NCI-H460 (cell line): ENCODE results near the gene PTPRM. TPM values are rescaled to one million over a fixed set of nuclear protein-coding genes. Genes with fewer than 3 reads are reported as not detected.

Experiments
- DNase-seq: peaks from one replicate; pipeline ENCODE4 v3.0.0-alpha.2; 2016; ENCODE audit warnings: low read depth; ENCODE audit errors: extremely low read depth
- total RNA-seq: library from RNA; depleted of rRNA; stranded (reverse); fragments of >200 nt; shearing (Covaris generic); gene quantifications from 2 replicates; pipeline ENCODE4 v1.2.3, GENCODE V29; 2014

The PTPRM gene
- total RNA-seq, 1 experiment from 2014 or later: 129 TPM

DNA sequence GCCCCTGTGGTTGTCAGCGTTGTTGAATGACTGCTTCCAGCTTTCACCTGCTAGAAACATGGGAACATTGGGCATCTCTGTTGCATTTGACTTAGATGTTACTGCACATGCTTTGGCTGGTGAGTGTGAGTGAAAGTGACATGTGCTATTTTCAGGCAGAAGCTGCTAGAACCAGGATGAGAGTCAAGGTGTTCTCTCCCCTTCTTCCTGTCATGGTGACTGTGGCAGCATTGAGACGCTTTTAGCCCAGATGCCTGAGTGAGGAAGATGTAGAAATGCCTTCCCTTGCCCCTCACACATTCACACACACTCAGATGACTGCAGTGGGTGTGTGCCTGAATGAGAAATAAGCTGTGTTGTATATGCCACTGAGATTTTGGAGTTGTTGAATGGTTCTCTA lies 220.2 kb downstream of the PTPRM start:
- no peak for DNase-seq

DNA sequence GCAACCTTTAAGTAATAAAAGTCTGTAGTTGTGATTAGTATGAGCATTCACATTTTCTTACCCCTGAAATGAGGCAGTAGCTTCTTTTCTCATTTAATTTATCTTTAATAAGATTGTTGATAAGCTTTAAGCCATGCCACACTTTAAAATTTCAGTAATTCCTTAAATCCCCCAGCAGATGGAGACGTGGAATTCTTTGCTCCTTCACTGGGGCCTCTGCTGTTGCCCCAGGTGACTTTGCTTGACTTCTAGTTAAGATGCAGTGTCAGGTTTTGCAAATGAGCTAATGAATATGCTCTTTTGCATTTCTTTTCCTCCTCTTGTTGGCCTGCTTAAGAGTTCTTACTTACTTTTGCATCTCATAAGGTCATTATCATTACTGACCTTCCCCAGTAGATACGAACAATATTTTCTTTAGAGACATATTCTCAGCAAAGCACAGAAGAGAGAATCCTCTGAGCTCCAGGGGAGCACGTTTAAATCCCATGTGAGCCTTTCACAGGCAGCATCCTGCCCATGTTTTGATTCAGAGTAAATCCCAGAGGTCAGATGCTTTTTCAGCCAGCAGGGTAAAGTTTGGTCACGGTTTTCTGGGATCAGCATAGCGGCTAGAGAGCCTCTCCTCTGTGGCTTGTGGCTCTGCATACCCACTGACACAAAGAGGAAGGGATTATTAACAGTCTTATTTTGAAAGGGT lies 222.9 kb downstream of the PTPRM start:
- DNase-seq: peak; percentile 45

DNA sequence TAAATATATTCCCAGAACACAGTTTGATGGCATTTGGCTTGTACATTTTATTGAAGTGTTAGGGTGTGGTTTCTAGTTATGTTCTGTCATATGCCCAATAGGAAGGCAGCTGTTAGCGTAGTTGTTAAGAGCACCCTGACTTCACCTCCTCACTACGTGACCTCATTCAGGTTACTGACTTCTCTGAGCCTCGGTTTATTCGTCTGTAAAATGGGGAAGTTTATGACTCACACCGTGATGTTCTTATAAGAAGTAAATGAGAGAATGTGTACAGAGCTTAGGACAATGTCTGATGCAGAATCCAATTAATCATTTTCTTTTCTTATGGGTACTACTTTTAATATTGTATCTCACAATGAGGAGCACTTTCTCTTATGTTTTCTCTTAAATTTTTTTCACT lies 226.0 kb downstream of the PTPRM start:
- DNase-seq: no peak

DNA sequence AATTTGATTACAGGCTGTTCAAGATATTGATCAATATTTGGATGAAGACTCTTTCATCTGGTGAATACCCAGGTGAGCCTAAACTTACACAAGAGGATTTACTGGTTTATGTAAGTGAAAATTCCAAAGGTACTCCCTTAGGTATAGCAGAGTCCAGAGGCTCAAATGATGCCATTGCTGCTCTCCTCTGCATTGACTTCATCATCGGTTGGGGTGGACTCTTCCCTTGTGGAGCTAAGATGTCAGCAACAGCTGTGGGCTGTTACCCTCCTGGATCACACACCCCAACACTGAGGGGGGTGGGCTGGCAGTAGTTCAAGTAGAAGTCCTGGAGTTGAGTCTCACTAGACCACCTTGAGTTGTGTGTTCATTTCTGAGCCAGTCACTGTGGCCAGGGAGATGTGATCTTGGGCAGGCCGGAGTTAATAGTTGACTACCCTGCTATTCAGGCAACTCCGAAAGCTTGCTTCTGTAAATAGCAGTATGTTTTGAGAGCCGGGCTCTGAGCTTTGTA lies 236.9 kb downstream of the PTPRM start:
- DNase-seq: no peak

DNA sequence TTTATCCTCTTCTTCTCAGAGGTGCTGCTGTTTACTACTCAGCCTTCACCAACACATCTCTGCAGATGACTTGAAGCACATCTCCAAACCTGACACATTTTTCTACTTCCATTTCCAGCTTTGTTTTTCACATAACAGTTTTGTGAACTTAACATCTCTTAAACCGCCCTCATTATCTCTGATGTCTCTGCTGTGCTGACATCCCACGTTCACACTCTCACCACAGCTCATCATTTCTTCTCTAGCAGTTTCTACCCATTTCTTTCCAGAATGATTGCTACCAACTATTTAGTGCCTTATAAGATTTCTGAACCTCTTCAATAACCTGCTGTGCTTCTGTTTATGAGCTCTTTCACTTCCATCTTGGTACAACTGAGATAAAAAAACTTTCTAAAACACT lies 238.0 kb downstream of the PTPRM start:
- DNase-seq: no peak

DNA sequence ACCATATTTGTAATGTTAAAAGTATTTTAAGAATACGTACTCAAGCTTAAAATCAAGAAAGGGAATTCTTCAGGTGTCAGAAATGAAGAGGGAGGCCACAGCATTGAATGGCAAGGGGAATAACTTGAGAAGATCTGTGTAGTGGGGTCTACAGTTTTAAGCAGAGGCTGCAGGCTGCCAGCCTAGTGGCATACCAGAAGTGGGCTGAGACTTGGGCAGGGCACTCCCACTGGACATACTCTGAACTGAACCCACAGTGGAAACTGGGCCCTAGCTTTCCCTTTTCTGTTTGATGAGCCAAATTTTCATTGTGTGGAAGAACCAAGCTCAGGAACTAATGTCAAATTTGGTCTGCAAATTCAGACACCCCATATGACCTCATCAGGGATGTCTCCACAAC lies 238.8 kb downstream of the PTPRM start:
- DNase-seq: no peak

DNA sequence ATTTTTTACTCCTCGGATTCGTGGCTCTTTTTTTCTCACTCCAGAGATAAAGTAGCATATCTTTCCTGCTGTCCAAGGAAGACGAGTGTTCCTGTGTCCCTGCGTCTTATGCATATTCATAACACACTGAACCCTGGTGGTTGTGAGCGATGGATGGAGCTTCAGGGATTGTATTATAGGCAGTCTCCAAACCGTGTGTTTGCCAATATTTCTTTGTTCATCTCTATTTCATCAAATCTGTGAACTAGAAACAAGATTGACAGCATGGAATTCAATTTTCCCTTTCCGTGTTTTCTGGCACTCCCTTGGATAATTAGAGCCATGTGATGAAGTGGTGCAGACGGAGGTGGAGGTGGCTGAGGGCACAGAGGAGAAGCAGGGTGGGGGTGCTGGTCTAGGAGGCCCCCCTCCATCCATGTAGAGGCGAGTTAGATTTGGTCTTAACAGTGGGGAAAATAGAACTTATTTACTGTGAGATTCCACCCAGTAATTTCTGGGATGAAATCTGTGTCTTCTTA lies 240.9 kb downstream of the PTPRM start:
- no peak for DNase-seq

DNA sequence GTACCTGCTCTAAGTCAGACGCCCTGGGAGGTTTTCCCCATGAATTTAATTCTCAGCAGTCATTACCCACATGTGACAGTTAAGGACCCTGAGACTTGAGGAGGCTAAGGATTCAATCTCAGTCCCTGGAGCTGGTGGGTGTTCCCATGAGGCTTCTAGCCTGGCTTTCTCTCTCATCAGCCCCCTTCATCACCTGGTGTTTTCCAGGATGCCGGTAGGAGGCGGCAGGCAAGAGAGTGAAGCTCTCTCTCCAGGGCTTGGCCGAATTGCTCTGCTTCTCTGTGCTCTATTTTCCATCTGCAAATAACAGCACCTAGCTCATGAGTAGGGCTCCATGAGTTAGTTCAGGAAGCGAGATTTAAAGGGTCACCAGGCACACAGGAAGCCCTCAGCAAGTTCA lies 241.9 kb downstream of the PTPRM start:
- no peak for DNase-seq

DNA sequence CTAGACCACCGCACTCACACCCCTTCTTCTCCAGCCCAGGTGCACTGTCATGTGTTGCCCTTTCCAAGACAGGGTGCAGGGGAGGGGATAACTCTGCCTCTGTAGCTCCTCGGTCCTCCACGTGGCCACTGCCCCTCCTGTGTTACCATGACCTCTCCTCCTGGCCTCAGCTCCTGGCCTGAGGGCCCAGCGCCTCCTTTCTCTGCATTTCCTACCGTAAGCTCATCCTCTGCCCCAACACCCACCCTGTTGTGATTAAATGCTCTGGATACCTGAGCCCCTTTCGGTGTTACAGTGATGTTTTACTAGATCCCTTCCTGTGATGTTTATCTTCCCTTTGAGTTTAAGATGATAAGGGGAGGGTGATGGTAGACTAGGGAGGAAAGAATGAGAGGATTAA lies 242.3 kb downstream of the PTPRM start:
- DNase-seq: no peak

DNA sequence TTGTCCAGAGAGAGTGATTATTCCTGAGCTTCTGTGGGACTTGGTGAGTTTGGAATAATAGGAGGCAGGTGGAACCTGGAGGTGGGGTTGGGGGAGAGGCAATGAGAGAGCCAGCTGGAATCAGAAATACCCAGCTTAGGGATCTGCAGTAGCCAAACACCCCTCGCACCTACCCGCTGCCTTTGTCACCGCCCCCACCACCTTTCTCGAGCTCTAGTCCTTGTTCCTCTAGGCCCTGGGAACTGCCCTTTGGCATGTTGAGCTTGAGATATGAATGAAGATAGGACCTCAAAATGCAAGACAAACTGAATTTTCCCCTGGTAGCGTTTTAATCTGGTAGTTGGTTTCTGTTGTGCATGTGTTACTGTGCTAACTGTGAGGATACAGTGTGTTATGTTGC lies 242.9 kb downstream of the PTPRM start:
- DNase-seq: no peak

DNA sequence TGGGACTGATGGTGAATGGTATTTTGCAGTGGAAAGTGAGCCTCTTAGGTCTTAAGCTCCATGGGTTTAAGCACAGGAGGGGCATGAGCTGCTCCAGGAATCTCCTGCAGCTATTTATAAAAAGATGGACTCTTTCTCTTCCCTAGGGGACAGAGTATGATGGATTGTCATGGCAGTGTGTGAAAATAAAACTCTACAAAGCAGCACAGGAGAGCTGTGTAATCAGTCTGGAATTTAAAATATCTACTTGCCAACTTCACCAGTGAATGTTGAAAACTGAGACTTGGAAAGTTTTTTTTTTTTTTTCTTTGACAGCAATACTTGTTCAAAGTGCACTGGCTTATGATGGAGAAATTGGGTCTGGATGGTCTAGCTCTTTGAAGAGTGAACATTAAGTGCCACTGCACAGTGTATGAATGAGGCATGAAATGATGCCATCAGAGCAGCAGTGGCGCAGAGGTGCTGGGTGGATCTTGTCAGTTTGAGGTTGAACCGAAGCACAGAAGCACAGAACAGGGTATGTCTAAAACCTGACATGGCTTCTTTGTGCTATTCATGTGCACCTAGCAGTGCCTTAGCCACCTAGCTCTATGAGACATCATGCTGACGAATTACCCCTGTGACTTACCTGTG lies 245.4 kb downstream of the PTPRM start:
- peak; percentile 8 for DNase-seq

DNA sequence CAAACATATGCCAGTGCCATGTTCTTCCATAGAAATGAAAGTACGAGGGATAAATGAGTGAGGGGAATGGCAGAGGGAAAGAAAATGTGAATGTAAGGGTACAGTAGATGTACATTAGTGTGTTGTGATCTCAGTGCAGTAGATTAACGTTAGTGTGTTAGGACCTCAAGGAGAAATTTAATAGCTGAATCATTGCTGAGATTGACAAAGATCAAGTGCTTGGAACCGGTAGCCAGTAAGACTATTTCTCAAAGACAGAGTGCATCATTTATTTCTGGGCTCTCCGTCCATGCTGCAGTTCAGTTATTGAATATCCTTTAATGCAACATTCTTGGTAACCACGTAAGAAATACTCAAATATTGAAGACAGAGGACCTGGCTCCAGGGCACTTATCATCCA lies 246.0 kb downstream of the PTPRM start:
- DNase-seq: no peak

DNA sequence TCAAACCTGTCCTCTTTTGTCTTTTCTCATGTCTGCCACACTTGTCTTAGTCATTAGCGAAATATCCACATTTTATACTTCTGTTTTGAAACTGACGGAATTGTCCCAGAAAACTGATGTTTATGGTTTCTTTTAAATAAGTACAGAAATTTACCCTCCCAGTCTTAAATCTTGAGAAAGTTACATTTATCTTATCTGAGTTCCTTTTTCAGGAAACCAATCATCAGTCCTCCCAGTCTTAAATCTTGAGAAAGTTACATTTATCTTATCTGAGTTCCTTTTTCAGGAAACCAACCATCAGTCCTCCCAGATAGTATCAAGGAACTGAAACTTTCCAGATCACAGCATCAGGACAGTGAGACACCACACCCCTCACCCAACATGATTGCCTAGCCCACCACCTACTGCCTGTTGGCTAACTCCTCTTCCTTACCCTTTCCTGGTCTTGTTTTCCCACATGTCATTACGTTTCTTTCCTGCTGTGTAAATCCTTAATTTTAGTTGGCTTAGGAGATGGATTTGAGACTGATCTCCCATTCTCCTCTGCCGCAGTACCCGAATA lies 247.7 kb downstream of the PTPRM start:
- DNase-seq: no peak

DNA sequence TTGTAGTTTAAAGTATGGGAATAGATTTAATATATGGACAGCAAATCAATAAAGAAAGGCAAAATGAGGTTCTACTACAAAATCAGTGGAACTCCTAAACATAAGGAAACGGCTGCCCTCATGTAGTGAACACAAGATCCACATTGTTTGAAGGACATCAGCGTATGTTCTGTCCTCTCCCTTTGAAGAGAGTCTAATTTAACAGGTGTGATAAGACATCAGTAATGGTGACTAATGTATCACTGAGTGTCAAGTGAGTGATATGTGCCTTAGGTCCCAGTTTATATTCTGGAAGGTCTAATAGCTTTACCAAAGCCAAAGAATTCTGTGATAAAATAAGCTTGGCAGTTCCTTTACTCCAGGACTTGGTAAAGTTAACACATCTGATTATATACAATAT lies 248.7 kb downstream of the PTPRM start:
- no peak for DNase-seq

DNA sequence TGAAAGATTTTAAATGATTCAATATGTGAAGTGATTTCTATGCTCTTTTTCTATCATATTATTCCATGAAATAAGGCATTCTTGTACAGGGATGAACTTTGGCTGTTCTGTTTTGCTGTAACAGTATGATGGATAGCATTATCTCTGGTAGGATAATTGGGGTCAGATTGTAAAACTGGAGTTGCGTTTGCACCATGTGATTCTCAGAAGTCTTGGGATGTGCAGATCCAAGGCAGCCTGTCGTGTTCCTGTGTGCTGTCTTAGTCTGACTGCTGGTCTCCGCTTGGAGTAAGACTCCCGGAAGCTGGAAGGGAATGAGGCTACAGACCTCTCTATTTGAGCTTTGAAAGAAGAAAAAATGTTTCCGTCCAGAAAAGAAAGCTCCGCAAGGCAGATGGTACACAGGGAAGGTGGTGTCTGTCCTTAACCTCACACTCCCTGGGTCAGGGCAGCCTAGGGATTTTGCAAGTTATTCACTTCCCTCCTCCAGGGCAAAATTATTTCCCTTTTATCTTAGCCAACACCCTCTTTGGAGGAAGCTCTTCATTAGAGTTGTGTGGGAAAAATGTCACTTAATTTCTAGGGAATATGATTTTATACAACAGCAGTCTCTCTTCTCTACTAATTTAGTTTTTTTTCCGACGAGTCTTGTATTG lies 250.6 kb downstream of the PTPRM start:
- no peak for DNase-seq

DNA sequence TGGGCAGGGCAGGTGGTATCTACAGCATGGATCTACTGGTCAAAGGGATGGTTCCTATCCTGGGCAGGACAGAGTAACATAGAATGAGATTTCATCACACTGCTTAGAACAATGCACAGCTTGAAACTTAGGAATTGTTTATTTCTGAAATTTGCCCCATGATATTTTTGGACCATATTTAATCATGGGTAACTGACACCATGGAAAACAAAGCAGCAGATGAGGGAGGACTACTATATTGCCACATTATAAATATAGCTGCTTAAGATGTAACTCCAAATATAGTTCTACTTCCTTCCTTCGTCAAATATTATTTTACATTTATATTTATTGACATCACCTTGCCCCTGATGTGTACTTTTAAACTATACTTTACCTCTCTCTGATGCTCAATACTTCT lies 254.7 kb downstream of the PTPRM start:
- DNase-seq: no peak

DNA sequence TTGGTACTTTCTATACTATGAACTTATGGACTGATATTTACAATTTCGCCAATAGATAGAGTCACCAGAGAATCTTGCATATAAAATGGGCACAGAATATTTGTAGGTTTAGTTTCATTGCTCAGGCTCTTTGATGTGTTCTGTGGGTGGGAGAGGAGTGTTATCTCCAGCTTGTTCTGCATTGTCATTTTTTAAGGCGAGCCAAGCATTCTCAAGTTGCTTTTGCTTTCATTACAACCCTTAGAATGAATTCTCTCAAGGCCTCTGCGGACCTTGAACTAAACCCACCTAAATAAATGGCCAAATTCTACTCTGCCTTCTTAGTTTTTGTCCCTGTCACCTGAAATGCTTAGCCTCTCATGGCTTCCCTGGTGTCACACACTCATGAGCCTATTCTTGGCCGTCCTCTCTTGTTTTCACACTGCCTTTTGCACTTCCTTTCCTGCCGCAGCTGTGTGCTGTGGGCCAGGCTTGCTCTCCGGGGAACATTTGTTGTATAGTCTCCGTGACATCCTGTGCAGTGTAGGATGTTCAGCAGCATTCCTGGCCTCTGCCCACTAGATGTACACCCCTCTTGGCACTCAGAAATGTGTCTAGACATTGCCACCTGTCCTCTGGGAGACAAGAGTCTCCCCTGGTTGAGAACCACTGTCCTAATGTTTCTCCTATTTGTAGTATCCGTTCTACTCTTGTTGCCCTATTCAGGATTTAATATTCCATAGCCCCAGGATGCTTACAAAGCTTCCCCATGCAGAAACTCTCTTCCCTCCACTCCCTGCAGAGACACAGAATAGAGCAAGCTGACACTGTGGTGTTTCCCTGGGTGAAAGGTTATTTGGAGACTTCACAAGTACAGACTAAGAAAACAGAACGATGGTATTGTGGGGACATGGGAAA lies 255.6 kb downstream of the PTPRM start:
- DNase-seq: no peak

DNA sequence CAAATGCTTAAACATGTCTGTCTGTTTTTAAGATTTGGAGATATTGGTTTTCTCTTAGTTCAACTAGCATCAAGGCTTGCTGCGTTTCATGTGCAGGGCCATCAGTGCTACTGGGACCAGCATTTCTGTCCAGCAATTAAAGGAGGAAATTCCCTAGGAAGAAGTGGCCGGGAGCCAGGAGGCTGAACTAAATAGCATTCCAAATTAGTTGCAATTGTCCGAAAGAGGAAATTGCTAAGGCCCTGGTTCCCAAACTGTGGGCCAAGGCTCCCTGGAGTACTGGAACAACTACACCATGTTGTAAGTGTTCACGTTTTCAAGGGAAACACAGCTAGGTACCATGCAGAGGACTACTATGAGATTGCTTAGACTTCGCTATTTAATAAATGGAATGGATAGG lies 257.9 kb downstream of the PTPRM start:
- DNase-seq: no peak

DNA sequence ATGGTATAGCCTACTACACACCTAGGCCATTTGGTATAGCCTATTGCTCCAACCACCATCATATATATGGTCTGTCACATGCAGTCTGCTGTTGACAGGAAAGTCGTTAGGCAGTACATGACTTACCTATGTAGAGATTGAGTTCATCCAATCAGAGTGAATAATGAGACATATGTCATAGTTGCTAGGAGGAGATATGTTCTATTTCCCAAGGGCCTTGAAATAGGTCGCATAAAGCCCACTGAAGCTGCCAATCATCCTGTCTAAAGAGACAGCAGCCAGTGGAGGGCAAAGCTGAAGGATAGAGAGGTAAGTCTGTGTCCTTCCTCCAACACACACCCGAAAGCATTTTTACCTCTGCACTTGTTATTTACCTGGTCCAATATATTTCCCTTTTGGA lies 263.4 kb downstream of the PTPRM start:
- DNase-seq: no peak

DNA sequence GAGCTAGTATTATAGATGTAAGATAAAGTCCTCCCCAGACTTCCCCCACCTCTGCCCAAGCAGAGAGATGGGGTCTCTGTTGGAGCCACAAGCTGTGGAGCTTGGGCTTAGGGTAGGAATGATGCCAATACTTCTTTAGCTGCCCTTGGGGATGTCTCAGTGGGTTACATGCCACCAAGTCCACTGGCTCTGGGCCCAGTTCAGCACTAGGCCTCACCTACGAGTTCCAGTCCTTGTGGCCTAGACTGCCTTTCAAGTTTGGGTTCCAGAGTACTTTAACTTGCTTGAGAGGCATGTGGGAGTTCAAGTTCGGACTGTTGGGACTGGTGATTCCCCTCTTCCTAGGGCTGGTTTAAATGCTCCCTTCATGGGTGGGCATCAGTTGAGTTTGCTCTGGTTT lies 272.4 kb downstream of the PTPRM start:
- no peak for DNase-seq
